IPS-15b (cell line): Measurements from ENCODE around the gene HS3ST5.

Experiments
- H3K27me3 ChIP-seq: one replicate; pipeline ENCODE4 v1.6.1; 2013; ENCODE audit warnings: low read length; ENCODE audit not compliant: control insufficient read depth, insufficient read depth
- H3K36me3 ChIP-seq: one replicate; pipeline ENCODE4 v1.6.1; 2013; ENCODE audit warnings: low read length; ENCODE audit not compliant: control insufficient read depth, insufficient read depth
- H3K4me1 ChIP-seq: one replicate; pipeline ENCODE4 v1.6.1; 2013; ENCODE audit warnings: mild to moderate bottlenecking, low read length; ENCODE audit not compliant: control insufficient read depth, insufficient read depth
- H3K4me3 ChIP-seq: one replicate; pipeline ENCODE4 v1.5.1; 2013; ENCODE audit warnings: low read depth, low read length
- H3K9ac ChIP-seq: one replicate; pipeline ENCODE4 v1.6.1; 2013; ENCODE audit warnings: low read depth, mild to moderate bottlenecking, low read length
- H3K9me3 ChIP-seq: one replicate; pipeline ENCODE4 v1.6.1; 2013; ENCODE audit warnings: mild to moderate bottlenecking, low read length; ENCODE audit not compliant: control insufficient read depth, insufficient read depth

HS3ST5 gene

GRCh38 chr6:114288701-114289495, 53.9 kb downstream of the HS3ST5 start:
- Histone ChIP-seq H3K36me3 (no peaks in the 10 kb centered on the region), H3K9ac (no peak overlapping the region), H3K4me3 (no peak overlapping the region), H3K9me3 (no peaks in the 10 kb centered on the region), H3K4me1 (peaks cover 3% of the 10 kb centered on the region), H3K27me3 (no peaks in the 10 kb centered on the region)

- Histone ChIP-seq H3K9me3 (no peaks in the 10 kb centered on the region), H3K4me1 (peaks cover 9% of the 10 kb centered on the region), H3K36me3 (no peaks in the 10 kb centered on the region), H3K27me3 (no peaks in the 10 kb centered on the region), H3K9ac (no peak overlapping the region), H3K4me3 (no peak overlapping the region)
Observed at GRCh38 chr6:114287461-114287860, 55.4 kb downstream of the HS3ST5 start.

- no peak overlapping the region for H3K9ac ChIP-seq
- H3K27me3 ChIP-seq, result no peaks in the 10 kb centered on the region
- no peaks in the 10 kb centered on the region for H3K9me3 ChIP-seq
- H3K36me3 ChIP-seq, result no peaks in the 10 kb centered on the region
- no peak overlapping the region for H3K4me3 ChIP-seq
- peaks cover 20% of the 10 kb centered on the region for H3K4me1 ChIP-seq
Observed at GRCh38 chr6:114286211-114286610, 56.6 kb downstream of the HS3ST5 start.

- no peaks in the 10 kb centered on the region for H3K36me3 ChIP-seq
- no peak overlapping the region for H3K9ac ChIP-seq
- no peak overlapping the region for H3K4me3 ChIP-seq
- H3K4me1 ChIP-seq, result peaks cover 26% of the 10 kb centered on the region
- no peaks in the 10 kb centered on the region for H3K9me3 ChIP-seq
- H3K27me3 ChIP-seq, result no peaks in the 10 kb centered on the region
Observed at GRCh38 chr6:114284281-114284680, 58.5 kb downstream of the HS3ST5 start.

GRCh38 chr6:114282292-114282691, 60.5 kb downstream of the HS3ST5 start:
- Histone ChIP-seq H3K9me3 (no peaks in the 10 kb centered on the region), H3K27me3 (no peaks in the 10 kb centered on the region), H3K4me3 (no peak overlapping the region), H3K4me1 (peaks cover 30% of the 10 kb centered on the region), H3K9ac (no peak overlapping the region), H3K36me3 (no peaks in the 10 kb centered on the region)

- Histone ChIP-seq H3K4me3 (no peak overlapping the region), H3K27me3 (no peaks in the 10 kb centered on the region), H3K36me3 (no peaks in the 10 kb centered on the region), H3K9me3 (no peaks in the 10 kb centered on the region), H3K4me1 (peaks cover 30% of the 10 kb centered on the region), H3K9ac (no peak overlapping the region)
Observed at GRCh38 chr6:114281496-114281895, 61.3 kb downstream of the HS3ST5 start.

- no peaks in the 10 kb centered on the region for H3K36me3 ChIP-seq
- no peaks in the 10 kb centered on the region for H3K27me3 ChIP-seq
- H3K9me3 ChIP-seq, result no peaks in the 10 kb centered on the region
- H3K9ac ChIP-seq, result no peak overlapping the region
- peaks cover 30% of the 10 kb centered on the region for H3K4me1 ChIP-seq
- no peak overlapping the region for H3K4me3 ChIP-seq
Observed at GRCh38 chr6:114280239-114280982, 62.4 kb downstream of the HS3ST5 start.

- Histone ChIP-seq H3K9ac (no peak overlapping the region), H3K27me3 (no peaks in the 10 kb centered on the region), H3K9me3 (no peaks in the 10 kb centered on the region), H3K36me3 (no peaks in the 10 kb centered on the region), H3K4me3 (no peak overlapping the region), H3K4me1 (peaks cover 22% of the 10 kb centered on the region)
Observed at GRCh38 chr6:114277220-114277619, 65.6 kb downstream of the HS3ST5 start.

GRCh38 chr6:114276783-114277182, 66.0 kb downstream of the HS3ST5 start:
- Histone ChIP-seq H3K9ac (no peak overlapping the region), H3K27me3 (no peaks in the 10 kb centered on the region), H3K9me3 (no peaks in the 10 kb centered on the region), H3K36me3 (no peaks in the 10 kb centered on the region), H3K4me3 (no peak overlapping the region), H3K4me1 (peaks cover 17% of the 10 kb centered on the region)

- no peak overlapping the region for H3K9ac ChIP-seq
- H3K4me3 ChIP-seq, result no peak overlapping the region
- H3K36me3 ChIP-seq, result no peaks in the 10 kb centered on the region
- no peaks in the 10 kb centered on the region for H3K27me3 ChIP-seq
- H3K4me1 ChIP-seq, result peaks cover 7% of the 10 kb centered on the region
- no peaks in the 10 kb centered on the region for H3K9me3 ChIP-seq
Observed at GRCh38 chr6:114274836-114275235, 68.0 kb downstream of the HS3ST5 start.

GRCh38 chr6:114272582-114272981, 70.2 kb downstream of the HS3ST5 start:
- Histone ChIP-seq H3K4me3 (no peak overlapping the region), H3K4me1 (no peaks in the 10 kb centered on the region), H3K27me3 (no peaks in the 10 kb centered on the region), H3K9me3 (no peaks in the 10 kb centered on the region), H3K9ac (no peak overlapping the region), H3K36me3 (no peaks in the 10 kb centered on the region)

- Histone ChIP-seq H3K36me3 (no peaks in the 10 kb centered on the region), H3K4me1 (no peaks in the 10 kb centered on the region)
Observed at GRCh38 chr6:114271405-114271804, 71.4 kb downstream of the HS3ST5 start.

More at GRCh38 chr6:114271405-114271804, 71.4 kb downstream of the HS3ST5 start:
- H3K4me3 ChIP-seq, result no peak overlapping the region
- H3K27me3 ChIP-seq, result no peaks in the 10 kb centered on the region
- H3K9me3 ChIP-seq, result no peaks in the 10 kb centered on the region
- H3K9ac ChIP-seq, result no peak overlapping the region
